ENCODE measurements around the gene ABCB10.

DNA sequence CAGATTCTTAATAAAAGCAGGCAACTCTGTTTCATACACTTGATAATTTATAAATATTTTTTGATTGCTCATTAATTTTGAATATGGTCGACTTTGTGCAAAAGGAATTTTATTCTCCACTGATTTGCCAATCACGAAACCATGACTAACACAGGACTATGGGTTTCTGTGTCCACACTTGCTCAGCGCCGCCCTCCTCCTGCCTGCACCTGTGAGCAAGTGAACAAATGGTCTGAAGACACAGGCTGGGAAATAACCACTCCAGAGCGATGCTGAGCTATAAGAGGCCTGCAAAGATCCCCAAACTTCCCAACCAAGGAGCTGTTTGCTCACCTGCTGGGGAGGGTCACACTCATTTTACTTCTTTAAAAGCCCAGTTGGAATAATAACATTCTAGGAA lies 19.6 kb downstream of the ABCB10 start:
- TF ChIP-seq CTCF (conservative IDR thresholded peaks at IDR 0.05; ENCODE audit: low read depth, low read length) (no peak), EZH2 (IDR thresholded peaks at IDR 0.05; ENCODE audit: borderline replicate concordance, low read depth, low read length, poor library complexity, severe bottlenecking) (no peak)

Measured in A673 (cell line).